Glutamatergic neuron (in vitro differentiated cells): ENCODE results near the gene OTC. TPM values are rescaled to one million over a fixed set of nuclear protein-coding genes. Genes with fewer than 3 reads are reported as not detected.

Source experiments
- DNase-seq: peaks from one replicate; pipeline ENCODE4 v3.0.0; 2022
- H3K27ac Mint-ChIP-seq: one replicate; pipeline ENCODE4 v1.8.0; 2020; ENCODE audit warnings: mild to moderate bottlenecking, mixed read lengths, inconsistent platforms; ENCODE audit not compliant: unreplicated experiment
- H3K27me3 Mint-ChIP-seq: one replicate; pipeline ENCODE4 v1.8.0; 2020; ENCODE audit warnings: mild to moderate bottlenecking, moderate library complexity, mixed read lengths, inconsistent platforms; ENCODE audit not compliant: unreplicated experiment
- H3K36me3 Mint-ChIP-seq: one replicate; pipeline ENCODE4 v1.8.0; 2020; ENCODE audit warnings: mild to moderate bottlenecking, mixed read lengths, inconsistent platforms; ENCODE audit not compliant: unreplicated experiment
- H3K4me1 Mint-ChIP-seq: one replicate; pipeline ENCODE4 v1.8.0; 2020; ENCODE audit warnings: mild to moderate bottlenecking, low read depth, mixed read lengths, inconsistent platforms; ENCODE audit not compliant: unreplicated experiment
- H3K4me3 Mint-ChIP-seq: one replicate; pipeline ENCODE4 v1.8.0; 2020; ENCODE audit warnings: mild to moderate bottlenecking, mixed read lengths, inconsistent platforms; ENCODE audit not compliant: unreplicated experiment
- H3K9me3 Mint-ChIP-seq: one replicate; pipeline ENCODE4 v1.8.0; 2020; ENCODE audit warnings: mild to moderate bottlenecking, moderate library complexity, mixed read lengths, inconsistent platforms; ENCODE audit not compliant: unreplicated experiment
- CTCF ChIP-seq: fragments of 200-600 bp; sonication (generic); IDR thresholded peaks from one replicate; pipeline ENCODE4 v1.5.0; 2021; ENCODE audit not compliant: partially characterized antibody, unreplicated experiment
- long read RNA-seq: library from polyadenylated mRNA; unstranded; transcript quantifications from one replicate; pipeline ENCODE4 v2.0.0, GENCODE V29; 2020; ENCODE audit not compliant: unreplicated experiment
- total RNA-seq: library from RNA; stranded (reverse); fragmentation: NEBNext Ultra II Directional; extraction: Animal tissue kit (Norgen Biotek cat#: 25700); gene quantifications from one replicate; pipeline ENCODE4 v1.2.1, GENCODE V29; 2021; ENCODE audit not compliant: unreplicated experiment

OTC gene
- not detected for total RNA-seq
- long read RNA-seq: 0 reads

- Mint-ChIP-seq H3K4me3 (no peak within 1 kb of the TSS), H3K36me3 (no peaks in the 10 kb centered on the region), H3K9me3 (no peaks in the 10 kb centered on the region), H3K4me1 (no peaks in the 10 kb centered on the region), H3K27ac (no peak within 1 kb of the TSS), H3K27me3 (no peaks in the 10 kb centered on the region)
- TF ChIP-seq CTCF: no peak
- no peak for DNase-seq
Observed at GRCh38 chrX:38352362-38352761, at the start of gene OTC. Gene OTC (plus strand): TSS chrX:38352604. CDS start chrX:38352697, 93 bp downstream.

GRCh38 chrX:38304010-38304409 lies 48.4 kb upstream of the OTC start:
- Mint-ChIP-seq H3K9me3 (no peaks in the 10 kb centered on the region), H3K4me3 (no peak overlapping the region), H3K27me3 (no peaks in the 10 kb centered on the region), H3K4me1 (no peaks in the 10 kb centered on the region), H3K36me3 (no peaks in the 10 kb centered on the region), H3K27ac (no peak overlapping the region)
- no peak for DNase-seq
- no peak for TF ChIP-seq CTCF

- Mint-ChIP-seq H3K4me1 (no peaks in the 10 kb centered on the region), H3K27ac (no peak overlapping the region), H3K9me3 (no peaks in the 10 kb centered on the region), H3K36me3 (no peaks in the 10 kb centered on the region), H3K27me3 (no peaks in the 10 kb centered on the region), H3K4me3 (no peak overlapping the region)
- DNase-seq: no peak
- no peak for TF ChIP-seq CTCF
Observed at GRCh38 chrX:38305971-38306370, 46.4 kb upstream of the OTC start.

GRCh38 chrX:38311743-38312142 lies 40.7 kb upstream of the OTC start:
- Mint-ChIP-seq H3K27me3 (no peaks in the 10 kb centered on the region), H3K9me3 (no peaks in the 10 kb centered on the region), H3K4me3 (no peak overlapping the region), H3K4me1 (no peaks in the 10 kb centered on the region), H3K27ac (no peak overlapping the region), H3K36me3 (no peaks in the 10 kb centered on the region)
- DNase-seq: no peak
- TF ChIP-seq CTCF: no peak

GRCh38 chrX:38312436-38312835 lies 40.0 kb upstream of the OTC start:
- no peak overlapping the region for H3K4me3 Mint-ChIP-seq
- H3K36me3 Mint-ChIP-seq: no peaks in the 10 kb centered on the region
- TF ChIP-seq CTCF: no peak
- no peaks in the 10 kb centered on the region for H3K27me3 Mint-ChIP-seq
- no peak overlapping the region for H3K27ac Mint-ChIP-seq
- no peaks in the 10 kb centered on the region for H3K9me3 Mint-ChIP-seq
- H3K4me1 Mint-ChIP-seq: no peaks in the 10 kb centered on the region
- DNase-seq: no peak
